Glutamatergic neuron (in vitro differentiated cells): ENCODE measurements around the gene RBM5. TPM values are rescaled to one million over a fixed set of nuclear protein-coding genes. Genes with fewer than 3 reads are reported as not detected.

ENCODE experiments used
- DNase-seq: peaks from one replicate; pipeline ENCODE4 v3.0.0; 2022
- H3K27ac Mint-ChIP-seq: one replicate; pipeline ENCODE4 v1.8.0; 2020; ENCODE audit warnings: mild to moderate bottlenecking, mixed read lengths, inconsistent platforms; ENCODE audit not compliant: unreplicated experiment
- H3K27me3 Mint-ChIP-seq: one replicate; pipeline ENCODE4 v1.8.0; 2020; ENCODE audit warnings: mild to moderate bottlenecking, moderate library complexity, mixed read lengths, inconsistent platforms; ENCODE audit not compliant: unreplicated experiment
- H3K36me3 Mint-ChIP-seq: one replicate; pipeline ENCODE4 v1.8.0; 2020; ENCODE audit warnings: mild to moderate bottlenecking, mixed read lengths, inconsistent platforms; ENCODE audit not compliant: unreplicated experiment
- H3K4me1 Mint-ChIP-seq: one replicate; pipeline ENCODE4 v1.8.0; 2020; ENCODE audit warnings: mild to moderate bottlenecking, low read depth, mixed read lengths, inconsistent platforms; ENCODE audit not compliant: unreplicated experiment
- H3K4me3 Mint-ChIP-seq: one replicate; pipeline ENCODE4 v1.8.0; 2020; ENCODE audit warnings: mild to moderate bottlenecking, mixed read lengths, inconsistent platforms; ENCODE audit not compliant: unreplicated experiment
- H3K9me3 Mint-ChIP-seq: one replicate; pipeline ENCODE4 v1.8.0; 2020; ENCODE audit warnings: mild to moderate bottlenecking, moderate library complexity, mixed read lengths, inconsistent platforms; ENCODE audit not compliant: unreplicated experiment
- total RNA-seq: library from RNA; stranded (reverse); fragmentation: NEBNext Ultra II Directional; extraction: Animal tissue kit (Norgen Biotek cat#: 25700); gene quantifications from one replicate; pipeline ENCODE4 v1.2.1, GENCODE V29; 2021; ENCODE audit not compliant: unreplicated experiment
- TF ChIP-seq, protein P1 (sequence below): fragments of 200-600 bp; sonication (generic); IDR thresholded peaks from one replicate; pipeline ENCODE4 v1.5.0; 2021; ENCODE audit not compliant: partially characterized antibody, unreplicated experiment

Gene RBM5
- total RNA-seq, 1 donor from 2014 or later, result 363 TPM

DNA sequence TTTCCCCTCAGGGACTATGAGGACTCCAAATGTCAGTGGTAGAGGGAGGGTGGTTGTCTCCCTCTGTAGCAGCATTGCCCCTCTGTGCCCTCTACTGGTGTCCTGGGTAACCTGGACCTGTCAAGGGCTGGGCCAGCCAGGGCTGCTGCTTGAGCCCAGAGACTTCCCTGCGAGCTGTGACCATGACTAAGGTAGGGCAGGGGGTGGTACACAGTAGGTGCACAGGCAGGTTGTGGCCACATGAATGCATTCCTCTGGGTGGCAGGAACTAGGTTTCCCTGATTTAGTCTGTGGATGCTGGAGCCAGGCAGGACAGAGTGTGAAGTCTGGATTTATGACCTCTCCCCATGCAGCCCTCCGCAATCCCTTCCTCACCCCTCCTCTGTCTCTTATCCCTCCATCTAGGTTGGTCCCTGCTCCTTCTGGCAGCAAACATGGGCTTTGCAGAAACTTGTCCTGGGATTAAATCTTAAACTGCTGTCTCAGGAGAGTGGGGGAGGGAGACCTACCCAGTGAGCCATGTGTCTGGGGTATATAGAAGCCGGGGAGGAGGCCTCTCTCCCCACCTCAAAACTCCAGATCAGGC is 57.7 kb downstream of the RBM5 start:
- Mint-ChIP-seq H3K4me1 (peaks cover 2% of the 10 kb centered on the region), H3K4me3 (no peak overlapping the region), H3K27me3 (peaks cover 5% of the 10 kb centered on the region), H3K27ac (no peak overlapping the region), H3K36me3 (no peaks in the 10 kb centered on the region), H3K9me3 (peaks cover 5% of the 10 kb centered on the region)
- no peak for DNase-seq
- TF ChIP-seq, protein P1, sequence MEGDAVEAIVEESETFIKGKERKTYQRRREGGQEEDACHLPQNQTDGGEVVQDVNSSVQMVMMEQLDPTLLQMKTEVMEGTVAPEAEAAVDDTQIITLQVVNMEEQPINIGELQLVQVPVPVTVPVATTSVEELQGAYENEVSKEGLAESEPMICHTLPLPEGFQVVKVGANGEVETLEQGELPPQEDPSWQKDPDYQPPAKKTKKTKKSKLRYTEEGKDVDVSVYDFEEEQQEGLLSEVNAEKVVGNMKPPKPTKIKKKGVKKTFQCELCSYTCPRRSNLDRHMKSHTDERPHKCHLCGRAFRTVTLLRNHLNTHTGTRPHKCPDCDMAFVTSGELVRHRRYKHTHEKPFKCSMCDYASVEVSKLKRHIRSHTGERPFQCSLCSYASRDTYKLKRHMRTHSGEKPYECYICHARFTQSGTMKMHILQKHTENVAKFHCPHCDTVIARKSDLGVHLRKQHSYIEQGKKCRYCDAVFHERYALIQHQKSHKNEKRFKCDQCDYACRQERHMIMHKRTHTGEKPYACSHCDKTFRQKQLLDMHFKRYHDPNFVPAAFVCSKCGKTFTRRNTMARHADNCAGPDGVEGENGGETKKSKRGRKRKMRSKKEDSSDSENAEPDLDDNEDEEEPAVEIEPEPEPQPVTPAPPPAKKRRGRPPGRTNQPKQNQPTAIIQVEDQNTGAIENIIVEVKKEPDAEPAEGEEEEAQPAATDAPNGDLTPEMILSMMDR, result no peak

DNA sequence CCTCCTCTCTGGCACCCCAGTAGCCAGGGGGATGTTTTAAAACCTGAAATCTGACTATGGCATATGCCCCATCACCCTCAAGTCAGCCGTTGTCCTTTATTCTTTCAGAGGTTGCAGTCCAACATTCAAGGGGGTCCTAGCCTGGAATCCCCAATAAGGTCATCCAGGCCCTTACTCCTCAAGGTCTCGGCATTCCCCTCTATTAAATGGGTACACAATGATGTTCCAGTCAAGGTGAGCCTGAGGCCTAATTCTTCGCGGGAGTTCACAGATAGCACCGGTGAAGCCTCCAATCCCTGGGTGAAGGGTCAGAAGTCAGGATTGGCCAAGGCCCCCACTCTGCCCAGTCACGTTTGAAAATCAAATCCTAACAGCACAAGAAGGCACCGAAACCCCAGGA is 58.3 kb downstream of the RBM5 start:
- no peak overlapping the region for H3K27ac Mint-ChIP-seq
- H3K9me3 Mint-ChIP-seq, result peaks cover 2% of the 10 kb centered on the region
- peaks cover 2% of the 10 kb centered on the region for H3K4me1 Mint-ChIP-seq
- H3K36me3 Mint-ChIP-seq, result no peaks in the 10 kb centered on the region
- peaks cover 5% of the 10 kb centered on the region for H3K27me3 Mint-ChIP-seq
- DNase-seq, result no peak
- TF ChIP-seq, protein P1, result no peak
- H3K4me3 Mint-ChIP-seq, result no peak overlapping the region

DNA sequence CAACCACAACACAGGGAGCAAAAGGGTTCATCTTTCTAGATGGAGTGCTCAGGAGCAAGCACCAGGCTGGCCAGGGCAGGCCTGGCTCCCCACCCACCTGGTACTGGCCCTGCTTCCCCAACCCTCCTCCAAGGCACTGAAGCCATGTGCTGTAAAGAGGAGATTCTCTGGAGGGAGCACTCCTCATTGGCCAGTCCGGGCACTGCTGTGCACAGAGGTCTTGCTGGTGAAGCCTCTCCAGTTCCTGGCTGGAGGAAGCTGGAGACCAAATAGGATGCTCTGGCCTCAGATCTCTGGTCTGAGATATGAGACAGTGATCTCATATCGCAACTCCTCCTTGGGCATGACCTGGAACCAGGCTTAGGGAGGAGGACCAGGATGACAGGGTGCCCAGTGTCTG is 58.7 kb downstream of the RBM5 start:
- no peak overlapping the region for H3K27ac Mint-ChIP-seq
- DNase-seq, result no peak
- H3K27me3 Mint-ChIP-seq, result peaks cover 2% of the 10 kb centered on the region
- H3K4me3 Mint-ChIP-seq, result no peak overlapping the region
- TF ChIP-seq, protein P1, result no peak
- no peaks in the 10 kb centered on the region for H3K36me3 Mint-ChIP-seq
- H3K9me3 Mint-ChIP-seq, result peaks cover 2% of the 10 kb centered on the region
- peaks cover 2% of the 10 kb centered on the region for H3K4me1 Mint-ChIP-seq

DNA sequence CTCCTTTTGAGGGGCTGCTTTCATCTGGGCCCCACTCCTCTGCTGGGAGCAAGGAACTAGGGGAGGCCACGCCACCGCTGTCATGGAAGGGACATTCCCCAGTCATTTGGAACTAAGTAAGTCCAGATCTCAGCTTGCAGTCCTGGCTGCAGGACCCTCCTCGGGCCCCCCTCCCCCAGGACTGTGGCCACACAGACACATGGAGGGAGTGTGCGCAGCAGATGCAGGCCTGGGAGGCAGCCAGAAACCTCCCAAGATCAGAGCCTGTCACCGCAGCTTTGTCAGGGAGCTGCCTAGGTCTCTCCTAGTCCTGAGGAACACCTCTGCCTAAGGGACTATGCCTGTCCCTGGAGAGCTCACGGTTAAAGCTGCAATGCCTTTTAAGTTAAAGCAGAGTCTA is 59.1 kb downstream of the RBM5 start:
- H3K27me3 Mint-ChIP-seq, result peaks cover 2% of the 10 kb centered on the region
- H3K4me3 Mint-ChIP-seq, result no peak overlapping the region
- TF ChIP-seq, protein P1, result no peak
- H3K36me3 Mint-ChIP-seq, result no peaks in the 10 kb centered on the region
- DNase-seq, result no peak
- peaks cover 2% of the 10 kb centered on the region for H3K9me3 Mint-ChIP-seq
- peaks cover 2% of the 10 kb centered on the region for H3K4me1 Mint-ChIP-seq
- H3K27ac Mint-ChIP-seq, result no peak overlapping the region

DNA sequence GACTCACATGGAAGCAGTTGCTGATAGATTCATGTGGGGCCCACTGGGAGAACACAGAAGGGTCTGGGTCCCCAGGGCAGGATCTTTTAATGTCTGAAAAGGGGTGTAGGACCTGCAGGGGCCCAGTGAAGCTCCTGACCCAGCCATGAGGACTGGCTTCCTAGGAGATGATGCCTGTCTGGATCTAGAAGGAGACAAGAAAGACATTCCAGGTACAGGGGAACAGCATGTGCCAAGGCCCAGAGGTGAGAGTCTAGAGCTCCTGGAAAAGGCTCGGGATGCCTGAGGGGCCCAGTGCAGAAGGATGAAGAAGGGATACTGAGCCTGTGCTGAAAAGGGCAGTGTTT is 61.7 kb downstream of the RBM5 start:
- peaks cover 7% of the 10 kb centered on the region for H3K9me3 Mint-ChIP-seq
- DNase-seq, result no peak
- peaks cover 15% of the 10 kb centered on the region for H3K27me3 Mint-ChIP-seq
- no peak overlapping the region for H3K27ac Mint-ChIP-seq
- H3K4me3 Mint-ChIP-seq, result no peak overlapping the region
- TF ChIP-seq, protein P1, result no peak
- H3K4me1 Mint-ChIP-seq, result peaks cover 2% of the 10 kb centered on the region
- H3K36me3 Mint-ChIP-seq, result no peaks in the 10 kb centered on the region
